Measurements from ENCODE around the gene KRTCAP2.

GRCh38 chr1:155174324-155175280 lies 1.5 kb upstream of the KRTCAP2 start:
- TF ChIP-seq CTCF (IDR thresholded peaks at IDR 0.05) (no peak), POLR2A (IDR thresholded peaks at IDR 0.05) (no peak)

All from esophagus squamous epithelium (tissue), 4 donors.